HepG2 (cell line): ENCODE results near the gene PLK3. TPM values are rescaled to one million over a fixed set of nuclear protein-coding genes. Genes with fewer than 3 reads are reported as not detected.

Source experiments
- ATAC-seq: fragments of 200-7000 bp; cut with Tn5 transposase; 3 replicates; pipeline ENCODE4 v1.9.1; 2020; ENCODE audit warnings: mild to moderate bottlenecking, moderate library complexity
- BruUV-seq: library from RNA; stranded (reverse); fragments of 400-500 nt; replicated peaks from 2 replicates; lab custom pipeline; 2021; lab: Mats Ljungman, UMichigan
- CTCF ChIA-PET: fragments of 300-600 bp; formaldehyde crosslinking; extraction: SDS; loops from one replicate; lab custom pipeline; 2021; ENCODE audit warnings: low total read pairs, inconsistent platforms, low intra/inter-chr PET ratio; lab: Yijun Ruan, JAX
- POLR2A ChIA-PET: fragments of 350-600 bp; sonication (Branson Sonifier 250); formaldehyde crosslinking; loops from one replicate; lab custom pipeline; 2020; ENCODE audit warnings: antibody characterized with exemption, inconsistent platforms; lab: Yijun Ruan, JAX
- DNase-seq: peaks from one replicate; pipeline ENCODE4 v3.0.0-alpha.2; 2015; ENCODE audit warnings: low spot score
- FAIRE-seq: peaks from 3 replicates; lab custom pipeline; 2011; peaks lifted over from hg19 to GRCh38; lab: Jason Lieb, UNC
- H2AFZ ChIP-seq: one replicate; pipeline ENCODE4 v1.6.1; 2011; ENCODE audit warnings: low read length, inconsistent platforms
- H3K27ac ChIP-seq: fragments of 300-600 bp; 3 replicates; pipeline ENCODE4 v1.8.0; 2011; ENCODE audit warnings: mixed run types, mild to moderate bottlenecking, mixed read lengths, low read length, inconsistent platforms; ENCODE audit not compliant: insufficient read depth; ENCODE audit errors: extremely low read length
- H3K27me3 ChIP-seq, 2 experiments: fragments of 200-600 bp in 1 of 2; 2 replicates in 1 of 2; 3 replicates in 1 of 2; pipeline versions ENCODE4 v1.6.0 to v1.8.0; 2011; ENCODE audit warnings: low read length in 2 of 2, mild to moderate bottlenecking in 2 of 2, moderate library complexity in 2 of 2, inconsistent platforms in 1 of 2; ENCODE audit not compliant: insufficient read depth in 2 of 2, control insufficient read depth in 1 of 2
- H3K36me3 ChIP-seq, 2 experiments: fragments of 200-600 bp in 1 of 2; replicated peaks in 1 of 2; 2 replicates in 1 of 2; 3 replicates in 1 of 2; pipeline versions ENCODE4 v1.5.1 to v1.8.0; 2011; ENCODE audit warnings: low read length in 2 of 2, inconsistent platforms in 1 of 2; ENCODE audit not compliant: insufficient read depth in 2 of 2, control insufficient read depth in 1 of 2
- H3K4me1 ChIP-seq: 2 replicates; pipeline ENCODE4 v1.5.1; 2012; ENCODE audit warnings: low read length, inconsistent platforms; ENCODE audit not compliant: insufficient read depth
- H3K4me2 ChIP-seq: 2 replicates; pipeline ENCODE4 v1.6.0; 2011; ENCODE audit warnings: low read depth, low read length, inconsistent platforms
- H3K4me3 ChIP-seq, 3 experiments: fragments of 200-600 bp in 1 of 3; sonication (generic), shearing (Covaris generic) in 1 of 3; replicated peaks in 1 of 3; 2 replicates each; pipeline ENCODE4 v1.5.1; 2011 to 2016; ENCODE audit warnings: low read length in 3 of 3, inconsistent platforms in 2 of 3, low read depth in 2 of 3, mild to moderate bottlenecking in 2 of 3, control low read depth in 1 of 3, mixed read lengths in 1 of 3; ENCODE audit not compliant: insufficient read depth in 1 of 3
- H3K79me2 ChIP-seq: one replicate; pipeline ENCODE4 v1.6.1; 2011; ENCODE audit warnings: low read length, inconsistent platforms; ENCODE audit not compliant: insufficient read depth
- H3K9ac ChIP-seq: 2 replicates; pipeline ENCODE4 v1.6.0; 2011; ENCODE audit warnings: mild to moderate bottlenecking, low read depth, low read length, inconsistent platforms; ENCODE audit not compliant: insufficient read depth
- H3K9me3 ChIP-seq: 2 replicates; pipeline ENCODE4 v1.5.1; 2012; ENCODE audit warnings: mild to moderate bottlenecking, low read length
- H4K20me1 ChIP-seq: 2 replicates; pipeline ENCODE4 v1.6.0; 2011; ENCODE audit warnings: inconsistent platforms, mild to moderate bottlenecking, low read length, moderate library complexity; ENCODE audit not compliant: insufficient read depth
- ELF3 ChIP-seq: IDR thresholded peaks from 2 replicates; pipeline ENCODE4 v1.6.1; 2016; ENCODE audit warnings: missing genetic modification reagents, missing compliant biosample characterization
- KAT7 ChIP-seq: IDR thresholded peaks from 2 replicates; pipeline ENCODE4 v1.6.1; 2018; ENCODE audit warnings: borderline replicate concordance, missing compliant biosample characterization
- NONO ChIP-seq, 2 experiments: fragments of 450-650 bp in 1 of 2; sonication (generic) in 1 of 2; formaldehyde crosslinking in 1 of 2; IDR thresholded peaks in 1 of 2; conservative IDR thresholded peaks in 1 of 2; 2 replicates each; pipeline versions ENCODE4 v1.6.1 to v1.8.0; 2017 to 2022; ENCODE audit warnings: mild to moderate bottlenecking in 1 of 2, missing genetic modification reagents in 1 of 2, moderate library complexity in 1 of 2
- RORA ChIP-seq: sonication (generic); formaldehyde crosslinking; IDR thresholded peaks from 2 replicates; pipeline ENCODE4 v1.5.0; 2020; ENCODE audit warnings: mild to moderate bottlenecking, missing genetic modification reagents, moderate library complexity
- RXRA ChIP-seq: sonication (generic); formaldehyde crosslinking; IDR thresholded peaks from 2 replicates; pipeline ENCODE4 v1.5.1; 2020; ENCODE audit warnings: missing genetic modification reagents
- TP53 ChIP-seq: sonication (generic); formaldehyde crosslinking; conservative IDR thresholded peaks from 2 replicates; pipeline ENCODE4 v1.4.0; 2020; ENCODE audit warnings: missing genetic modification reagents
- ZFX ChIP-seq: sonication (generic); formaldehyde crosslinking; IDR thresholded peaks from 2 replicates; pipeline ENCODE4 v1.4.0; 2020; ENCODE audit warnings: mild to moderate bottlenecking, low read depth, missing genetic modification reagents, moderate library complexity
- ZNF577 ChIP-seq: sonication (generic); formaldehyde crosslinking; IDR thresholded peaks from 2 replicates; pipeline ENCODE4 v1.4.0; 2020; ENCODE audit warnings: mild to moderate bottlenecking, low read depth, missing genetic modification reagents, borderline replicate concordance
- WGBS: methylation state at CpG from one replicate; pipeline ENCODE4 v1.1.6; 2017; ENCODE audit warnings: low lambda C conversion rate; 5-methylcytosine and 5-hydroxymethylcytosine counted together
- in situ Hi-C: cut with HindIII; loops from 2 replicates; pipeline ENCODE4 v1.10.0; 2017; ENCODE audit warnings: low pct_unique_long_range_greater_than_20kb; ENCODE audit not compliant: extremely low pct_ligation_motif_present
- intact Hi-C: fragments of 100-400 bp; cut with micrococcal nuclease; formaldehyde crosslinking; loops from one replicate; pipeline ENCODE4 v1.10.0; 2022; ENCODE audit not compliant: unreplicated experiment
- polyA plus RNA-seq, 8 experiments: library from polyadenylated mRNA; depleted of rRNA in 3 of 8; stranded (reverse) in 7 of 8; unstranded in 1 of 8; fragments of >200 nt; fragmentation: Illumina TruSeq in 4 of 8; extraction: Trizol in 4 of 8; gene quantifications; 2 replicates each; pipeline versions ENCODE4 v1.2.1 to v1.2.3, GENCODE V29; 2011 to 2016; ENCODE audit warnings: low read depth in 4 of 8, missing spikeins in 1 of 8, mixed read lengths in 1 of 8; ENCODE audit not compliant: insufficient read depth in 1 of 8
- total RNA-seq, 5 experiments: library from RNA; depleted of rRNA; stranded (reverse); fragments of >200 nt; fragmentation: Illumina TruSeq; extraction: Trizol; gene quantifications; 2 replicates each; pipeline ENCODE4 v1.2.3, GENCODE V29; 2016; ENCODE audit warnings: low read depth in 1 of 5
- TF ChIP-seq, protein P1 (sequence below): sonication (generic); formaldehyde crosslinking; IDR thresholded peaks from 2 replicates; pipeline ENCODE4 v1.4.0; 2020; ENCODE audit warnings: missing genetic modification reagents
- TF ChIP-seq, protein P2 (sequence below): sonication (generic); formaldehyde crosslinking; IDR thresholded peaks from 2 replicates; pipeline ENCODE4 v1.4.0; 2020; ENCODE audit warnings: missing genetic modification reagents, borderline replicate concordance
- TF ChIP-seq, protein P3 (sequence below): sonication (generic); formaldehyde crosslinking; IDR thresholded peaks from 2 replicates; pipeline ENCODE4 v1.9.0; 2022; ENCODE audit warnings: missing genetic modification reagents, mild to moderate bottlenecking, borderline replicate concordance

PLK3 gene
- total and polyA plus RNA-seq, 2 of the 13 experiments (the other 11 are each of a cell fraction or from before 2014, with no cell fraction given) = 9.8 to 16.9 TPM

DNA sequence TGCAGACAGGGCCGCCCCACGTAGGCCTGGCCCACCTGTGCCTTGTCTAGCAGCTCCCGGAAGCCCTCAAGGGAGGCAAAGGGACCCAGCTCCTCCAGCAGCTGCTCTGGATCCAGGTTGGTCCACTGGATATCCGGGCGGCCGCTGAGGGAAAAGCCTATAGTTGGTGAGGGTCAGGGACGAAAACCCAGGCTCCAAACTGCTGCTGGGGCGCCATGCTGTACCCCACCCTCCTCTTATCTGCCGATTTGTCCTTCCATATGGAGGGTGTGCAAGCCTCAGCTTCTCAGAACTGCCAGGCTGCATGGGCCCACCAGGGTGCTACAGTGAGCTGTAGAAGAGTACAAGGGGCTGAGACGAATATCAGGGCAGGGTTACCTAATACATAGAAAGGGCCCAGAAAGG, 30.7 kb downstream of the PLK3 start:
- H3K79me2 ChIP-seq = no peaks in the 10 kb centered on the region
- no TSS peak for BruUV-seq
- H3K36me3 ChIP-seq = no peaks in the 10 kb centered on the region
- DNase-seq = no peak
- intact Hi-C loops = no loop called here
- ChIA-PET POLR2A (interaction anchor here (0.7 to 4.5 kb wide), 11 partner anchors 10 to 509 kb away, joined by 3 to 51 read pairs (median 6); partner anchors contain the start of genes BTBD19, EIF2B3, PLK3 and PTCH2), CTCF (interaction anchor here (1.1 kb wide), 1 partner anchor 37 kb away, joined by 3 read pairs; no protein-coding TSS in a partner anchor)
- H3K9ac ChIP-seq = peak overlapping the region; percentile 39
- peaks cover 0 to 16% of the 10 kb centered on the region in 2 experiments; a peak in 1 of 5 replicates for H3K27me3 ChIP-seq
- H2AFZ ChIP-seq = no peak overlapping the region
- H3K4me1 ChIP-seq = peaks cover 76% of the 10 kb centered on the region
- H3K4me3 ChIP-seq = peak overlapping the region in 2 of 3 experiments; percentile 2 to 51; a peak in 4 of 6 replicates
- in situ Hi-C loops = loop anchor here (10.0 to 25.0 kb wide), 2 partner anchors 181 to 474 kb away; partner anchors contain the start of genes HECTD3 and UROD
- WGBS = 26% methylated on average over 3 of the region's 10 CpGs
- H3K4me2 ChIP-seq = peak overlapping the region; percentile 71
- ATAC-seq = peak; percentile 3; the same call in 2 of the 3 replicates
- H4K20me1 ChIP-seq = no peaks in the 10 kb centered on the region
- no peak for FAIRE-seq
- H3K9me3 ChIP-seq = no peaks in the 10 kb centered on the region
- no peak overlapping the region for H3K27ac ChIP-seq
- 0 out of 2 replicates have a peak, but pooled peaks have one; percentile 18 for TF ChIP-seq RXRA
- no peak for TF ChIP-seq ZNF577
- no peak for TF ChIP-seq ELF3 (CRISPR knock-in tag)
- TF ChIP-seq, protein P1, sequence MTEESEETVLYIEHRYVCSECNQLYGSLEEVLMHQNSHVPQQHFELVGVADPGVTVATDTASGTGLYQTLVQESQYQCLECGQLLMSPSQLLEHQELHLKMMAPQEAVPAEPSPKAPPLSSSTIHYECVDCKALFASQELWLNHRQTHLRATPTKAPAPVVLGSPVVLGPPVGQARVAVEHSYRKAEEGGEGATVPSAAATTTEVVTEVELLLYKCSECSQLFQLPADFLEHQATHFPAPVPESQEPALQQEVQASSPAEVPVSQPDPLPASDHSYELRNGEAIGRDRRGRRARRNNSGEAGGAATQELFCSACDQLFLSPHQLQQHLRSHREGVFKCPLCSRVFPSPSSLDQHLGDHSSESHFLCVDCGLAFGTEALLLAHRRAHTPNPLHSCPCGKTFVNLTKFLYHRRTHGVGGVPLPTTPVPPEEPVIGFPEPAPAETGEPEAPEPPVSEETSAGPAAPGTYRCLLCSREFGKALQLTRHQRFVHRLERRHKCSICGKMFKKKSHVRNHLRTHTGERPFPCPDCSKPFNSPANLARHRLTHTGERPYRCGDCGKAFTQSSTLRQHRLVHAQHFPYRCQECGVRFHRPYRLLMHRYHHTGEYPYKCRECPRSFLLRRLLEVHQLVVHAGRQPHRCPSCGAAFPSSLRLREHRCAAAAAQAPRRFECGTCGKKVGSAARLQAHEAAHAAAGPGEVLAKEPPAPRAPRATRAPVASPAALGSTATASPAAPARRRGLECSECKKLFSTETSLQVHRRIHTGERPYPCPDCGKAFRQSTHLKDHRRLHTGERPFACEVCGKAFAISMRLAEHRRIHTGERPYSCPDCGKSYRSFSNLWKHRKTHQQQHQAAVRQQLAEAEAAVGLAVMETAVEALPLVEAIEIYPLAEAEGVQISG = no peak
- TF ChIP-seq RORA (CRISPR knock-in tag) = no peak
- TF ChIP-seq, protein P2, sequence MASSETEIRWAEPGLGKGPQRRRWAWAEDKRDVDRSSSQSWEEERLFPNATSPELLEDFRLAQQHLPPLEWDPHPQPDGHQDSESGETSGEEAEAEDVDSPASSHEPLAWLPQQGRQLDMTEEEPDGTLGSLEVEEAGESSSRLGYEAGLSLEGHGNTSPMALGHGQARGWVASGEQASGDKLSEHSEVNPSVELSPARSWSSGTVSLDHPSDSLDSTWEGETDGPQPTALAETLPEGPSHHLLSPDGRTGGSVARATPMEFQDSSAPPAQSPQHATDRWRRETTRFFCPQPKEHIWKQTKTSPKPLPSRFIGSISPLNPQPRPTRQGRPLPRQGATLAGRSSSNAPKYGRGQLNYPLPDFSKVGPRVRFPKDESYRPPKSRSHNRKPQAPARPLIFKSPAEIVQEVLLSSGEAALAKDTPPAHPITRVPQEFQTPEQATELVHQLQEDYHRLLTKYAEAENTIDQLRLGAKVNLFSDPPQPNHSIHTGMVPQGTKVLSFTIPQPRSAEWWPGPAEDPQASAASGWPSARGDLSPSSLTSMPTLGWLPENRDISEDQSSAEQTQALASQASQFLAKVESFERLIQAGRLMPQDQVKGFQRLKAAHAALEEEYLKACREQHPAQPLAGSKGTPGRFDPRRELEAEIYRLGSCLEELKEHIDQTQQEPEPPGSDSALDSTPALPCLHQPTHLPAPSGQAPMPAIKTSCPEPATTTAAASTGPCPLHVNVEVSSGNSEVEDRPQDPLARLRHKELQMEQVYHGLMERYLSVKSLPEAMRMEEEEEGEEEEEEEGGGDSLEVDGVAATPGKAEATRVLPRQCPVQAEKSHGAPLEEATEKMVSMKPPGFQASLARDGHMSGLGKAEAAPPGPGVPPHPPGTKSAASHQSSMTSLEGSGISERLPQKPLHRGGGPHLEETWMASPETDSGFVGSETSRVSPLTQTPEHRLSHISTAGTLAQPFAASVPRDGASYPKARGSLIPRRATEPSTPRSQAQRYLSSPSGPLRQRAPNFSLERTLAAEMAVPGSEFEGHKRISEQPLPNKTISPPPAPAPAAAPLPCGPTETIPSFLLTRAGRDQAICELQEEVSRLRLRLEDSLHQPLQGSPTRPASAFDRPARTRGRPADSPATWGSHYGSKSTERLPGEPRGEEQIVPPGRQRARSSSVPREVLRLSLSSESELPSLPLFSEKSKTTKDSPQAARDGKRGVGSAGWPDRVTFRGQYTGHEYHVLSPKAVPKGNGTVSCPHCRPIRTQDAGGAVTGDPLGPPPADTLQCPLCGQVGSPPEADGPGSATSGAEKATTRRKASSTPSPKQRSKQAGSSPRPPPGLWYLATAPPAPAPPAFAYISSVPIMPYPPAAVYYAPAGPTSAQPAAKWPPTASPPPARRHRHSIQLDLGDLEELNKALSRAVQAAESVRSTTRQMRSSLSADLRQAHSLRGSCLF (CRISPR knock-in tag) = no peak
- no peak for TF ChIP-seq KAT7 (CRISPR knock-in tag)
- no peak for TF ChIP-seq NONO (IDR thresholded peaks at IDR 0.05)
- no peak for TF ChIP-seq NONO (CRISPR knock-in tag; conservative IDR thresholded peaks at IDR 0.05)
- TF ChIP-seq, protein P3, sequence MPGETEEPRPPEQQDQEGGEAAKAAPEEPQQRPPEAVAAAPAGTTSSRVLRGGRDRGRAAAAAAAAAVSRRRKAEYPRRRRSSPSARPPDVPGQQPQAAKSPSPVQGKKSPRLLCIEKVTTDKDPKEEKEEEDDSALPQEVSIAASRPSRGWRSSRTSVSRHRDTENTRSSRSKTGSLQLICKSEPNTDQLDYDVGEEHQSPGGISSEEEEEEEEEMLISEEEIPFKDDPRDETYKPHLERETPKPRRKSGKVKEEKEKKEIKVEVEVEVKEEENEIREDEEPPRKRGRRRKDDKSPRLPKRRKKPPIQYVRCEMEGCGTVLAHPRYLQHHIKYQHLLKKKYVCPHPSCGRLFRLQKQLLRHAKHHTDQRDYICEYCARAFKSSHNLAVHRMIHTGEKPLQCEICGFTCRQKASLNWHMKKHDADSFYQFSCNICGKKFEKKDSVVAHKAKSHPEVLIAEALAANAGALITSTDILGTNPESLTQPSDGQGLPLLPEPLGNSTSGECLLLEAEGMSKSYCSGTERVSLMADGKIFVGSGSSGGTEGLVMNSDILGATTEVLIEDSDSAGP (CRISPR knock-in tag) = no peak
- TF ChIP-seq TP53 = no peak
- TF ChIP-seq ZFX (CRISPR knock-in tag) = peak; percentile 28; the same call in 1 of the 2 replicates
